ENCODE data around the gene RBSN.
"Not testable (repeated sequence)": the region's sequence is repeated elsewhere in the genome, so short reads cannot be mapped to it uniquely, and the experiment has no call there.

The RBSN gene

DNA sequence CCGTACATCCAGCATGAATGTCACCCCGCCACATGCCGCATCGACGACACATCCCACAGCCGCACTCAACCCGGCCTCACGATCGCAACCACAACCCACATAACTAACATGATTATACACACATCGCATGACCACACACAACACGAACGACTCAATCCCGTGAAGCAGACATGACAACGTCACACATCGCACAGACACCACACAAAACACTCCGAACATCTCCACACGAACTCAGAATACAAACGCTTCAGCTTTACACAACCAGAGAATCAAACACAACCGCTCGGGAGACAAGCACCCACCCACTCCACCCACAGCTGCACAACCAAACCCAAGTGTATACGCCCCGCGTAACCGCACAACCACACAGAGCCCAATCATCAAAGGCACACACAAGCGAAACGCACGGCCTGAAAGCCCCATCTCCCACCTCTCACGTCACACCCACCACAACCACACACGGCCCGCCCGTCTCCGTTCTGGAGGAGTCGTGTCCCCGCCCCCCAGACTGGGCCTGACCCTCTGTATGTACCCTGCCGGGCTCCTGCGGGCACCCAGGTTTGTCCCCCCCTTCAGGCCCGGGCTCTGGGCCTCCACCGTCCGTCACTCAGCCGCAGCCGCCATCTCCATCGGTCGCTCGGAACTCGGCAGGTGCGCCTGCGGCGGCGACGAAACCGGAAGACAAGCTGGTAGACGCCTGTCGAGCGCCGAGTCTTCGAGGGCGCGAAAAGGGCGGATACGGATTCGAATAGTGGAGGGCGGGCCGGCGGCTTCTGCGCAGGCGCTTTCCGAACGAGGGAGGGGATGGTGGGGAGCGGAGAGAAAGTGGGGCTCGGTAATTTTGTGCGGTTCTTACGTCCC is at the start of gene RBSN:
Gene RBSN, minus strand, starts transcription at position 646 of the 861 bp plus-strand sequence. CDS start 3,028 bp downstream, outside the sequence.
- peak; percentile 94 for DNase-seq (ENCODE audit: low read depth)

DNA sequence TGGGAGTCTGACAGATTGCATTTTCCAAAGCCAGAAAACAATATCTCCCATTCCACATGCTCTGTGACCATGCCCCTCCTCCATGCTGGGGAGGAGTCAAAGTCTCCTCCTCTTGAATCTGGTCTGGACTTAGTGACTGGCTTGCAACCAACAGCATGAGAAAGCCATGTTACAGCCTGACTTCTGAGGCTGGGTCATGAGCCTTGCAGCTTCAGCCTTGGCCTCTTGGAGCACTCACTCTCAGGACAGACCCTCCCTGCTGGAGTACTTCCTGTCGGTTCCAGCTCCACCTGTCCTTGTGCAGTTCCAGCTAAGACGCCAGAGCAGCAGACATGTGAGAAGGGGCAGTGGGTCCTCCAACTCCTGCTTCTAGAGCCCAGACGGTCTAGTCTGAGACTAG is 49.7 kb upstream of the RBSN start:
- peak; percentile 22 for DNase-seq (ENCODE audit: low read depth)

DNA sequence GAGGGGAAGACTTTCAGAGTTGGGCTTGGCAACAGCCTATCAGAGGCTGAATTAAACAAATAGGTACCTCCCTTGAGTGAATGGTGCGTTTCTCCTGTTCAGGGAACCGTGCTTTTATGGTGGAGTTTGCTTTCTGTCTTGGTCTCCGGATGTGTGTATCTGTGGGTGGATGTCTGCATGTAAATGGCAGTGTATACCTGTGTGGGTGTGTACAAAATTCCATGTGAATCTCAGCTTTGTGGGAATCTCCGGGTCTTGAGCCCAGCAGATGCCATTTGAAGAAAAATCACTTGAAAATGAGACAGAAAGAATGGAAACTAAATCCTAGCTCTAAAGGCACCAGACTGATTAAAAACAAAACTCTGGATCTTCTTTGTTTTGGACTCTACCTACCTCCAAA is 37.9 kb upstream of the RBSN start:
- not testable (repeated sequence) for DNase-seq (ENCODE audit: low read depth)

DNA sequence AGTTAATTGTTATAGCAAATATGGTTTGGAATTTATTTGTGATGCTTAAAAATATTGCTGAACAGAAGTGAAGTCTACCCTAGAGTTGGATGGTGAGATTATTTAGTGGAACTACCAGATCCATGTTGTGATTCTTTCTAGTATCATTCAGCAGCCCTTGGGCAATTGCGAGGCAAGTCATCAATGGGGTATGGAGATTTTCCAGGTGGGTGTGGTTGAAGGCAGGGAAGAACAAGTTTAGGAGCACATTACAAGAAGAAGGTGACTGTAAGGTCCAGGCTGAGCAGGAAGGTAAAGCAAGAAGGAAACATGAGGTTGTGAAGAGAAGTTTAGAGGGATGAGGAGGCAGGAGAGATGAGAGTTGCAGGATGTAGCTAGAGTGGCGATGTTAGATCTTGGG is 36.0 kb upstream of the RBSN start:
- DNase-seq (ENCODE audit: low read depth), result not testable (repeated sequence)

DNA sequence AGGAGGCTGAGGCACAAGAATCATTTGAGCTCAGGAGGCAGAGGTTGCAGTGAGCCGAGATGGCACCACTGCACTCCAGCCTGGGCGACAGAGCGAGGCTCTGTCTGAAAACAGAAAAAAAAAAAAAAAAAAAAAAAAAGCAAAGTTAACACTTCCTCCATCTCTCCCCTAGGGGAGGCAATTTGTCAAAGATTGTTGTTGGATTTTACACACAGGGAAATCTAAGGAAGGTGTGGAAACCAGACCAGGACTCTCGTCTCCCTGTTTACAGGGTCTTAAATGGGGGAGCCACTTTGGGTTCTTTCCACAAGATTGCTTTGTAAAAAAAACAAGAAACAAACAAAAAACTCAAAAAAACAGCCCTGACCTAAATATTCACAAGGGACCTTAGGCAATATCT is 29.5 kb upstream of the RBSN start:
- not testable (repeated sequence) for DNase-seq (ENCODE audit: low read depth)

- DNase-seq (ENCODE audit: low read depth), result not testable (repeated sequence)
These were observed 28.0 kb upstream of the RBSN start for GRCh38 chr3:15126975-15127374.

DNA sequence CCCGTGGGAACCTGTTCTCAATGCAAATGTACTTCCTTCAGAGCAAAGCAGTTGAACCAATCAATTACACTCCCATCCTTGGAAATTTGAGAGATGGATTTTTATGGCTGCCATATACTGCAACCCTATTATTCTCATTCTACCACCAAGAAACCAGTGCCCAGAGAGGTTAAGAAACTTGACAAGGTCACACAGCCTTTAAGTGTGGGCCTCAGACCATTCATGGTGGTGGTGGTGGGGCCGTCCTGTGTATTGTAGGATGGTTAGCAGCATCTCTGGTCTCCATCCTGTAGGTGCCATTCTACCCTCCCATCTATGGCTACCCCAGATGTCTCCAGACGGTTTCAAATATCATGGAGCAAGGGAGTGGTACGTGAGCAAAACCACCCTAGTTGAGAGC is 23.4 kb upstream of the RBSN start:
- DNase-seq (ENCODE audit: low read depth), result no peak

DNA sequence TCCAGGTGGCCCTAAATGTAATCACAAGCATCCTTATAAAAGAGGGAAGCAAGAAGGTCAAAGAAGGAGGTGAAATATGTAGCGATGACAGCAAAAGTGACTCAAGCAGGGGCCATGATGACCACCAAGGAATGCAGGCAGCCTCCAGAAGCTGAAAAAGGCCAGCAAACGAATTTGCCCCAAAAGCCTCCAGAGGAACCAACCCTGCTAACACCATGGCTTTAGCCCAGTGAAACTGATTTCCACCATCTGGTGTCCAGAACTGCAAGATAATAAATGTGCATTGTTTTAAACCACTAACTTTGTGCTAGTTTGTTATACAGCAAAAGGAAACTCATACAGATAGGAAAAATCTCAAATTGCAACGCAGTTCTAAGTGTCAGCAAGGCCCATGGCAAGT is 23.0 kb upstream of the RBSN start:
- DNase-seq (ENCODE audit: low read depth), result no peak

- no peak for DNase-seq (ENCODE audit: low read depth)
These were observed 22.0 kb upstream of the RBSN start for GRCh38 chr3:15120986-15121385.

- no peak for DNase-seq (ENCODE audit: low read depth)
These were observed 18.1 kb upstream of the RBSN start for GRCh38 chr3:15117011-15117410.

DNA sequence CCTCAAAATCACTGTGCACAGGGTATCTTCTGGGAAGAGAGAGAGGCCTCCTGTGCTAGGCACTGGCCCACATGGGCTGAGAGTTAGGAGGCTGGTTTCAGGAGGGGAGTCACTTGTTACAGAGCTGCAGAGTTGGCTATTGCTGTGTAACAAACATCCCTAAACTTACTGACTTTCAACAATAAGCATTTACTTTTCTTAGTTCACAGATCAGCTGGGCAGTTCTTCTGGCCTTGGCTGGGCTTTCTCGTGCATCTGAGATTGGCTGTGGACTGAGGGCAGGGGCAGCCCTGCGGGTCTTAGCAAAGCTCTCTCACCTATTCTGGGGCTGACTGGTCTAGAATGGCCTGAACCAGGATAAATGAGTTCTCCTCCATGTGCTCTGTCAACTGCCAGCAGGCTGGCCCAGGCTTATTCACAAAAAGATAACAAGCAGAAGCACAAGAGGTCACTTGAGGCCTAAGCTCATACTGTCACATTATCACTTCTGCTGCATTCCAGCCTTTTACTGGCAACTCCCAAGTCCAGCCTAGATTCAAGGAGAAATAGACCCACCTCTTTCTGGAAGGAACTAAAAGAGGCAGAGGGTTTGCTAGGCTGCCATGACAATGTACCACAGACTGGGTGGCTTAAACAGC is 17.2 kb upstream of the RBSN start:
- DNase-seq (ENCODE audit: low read depth), result no peak

DNA sequence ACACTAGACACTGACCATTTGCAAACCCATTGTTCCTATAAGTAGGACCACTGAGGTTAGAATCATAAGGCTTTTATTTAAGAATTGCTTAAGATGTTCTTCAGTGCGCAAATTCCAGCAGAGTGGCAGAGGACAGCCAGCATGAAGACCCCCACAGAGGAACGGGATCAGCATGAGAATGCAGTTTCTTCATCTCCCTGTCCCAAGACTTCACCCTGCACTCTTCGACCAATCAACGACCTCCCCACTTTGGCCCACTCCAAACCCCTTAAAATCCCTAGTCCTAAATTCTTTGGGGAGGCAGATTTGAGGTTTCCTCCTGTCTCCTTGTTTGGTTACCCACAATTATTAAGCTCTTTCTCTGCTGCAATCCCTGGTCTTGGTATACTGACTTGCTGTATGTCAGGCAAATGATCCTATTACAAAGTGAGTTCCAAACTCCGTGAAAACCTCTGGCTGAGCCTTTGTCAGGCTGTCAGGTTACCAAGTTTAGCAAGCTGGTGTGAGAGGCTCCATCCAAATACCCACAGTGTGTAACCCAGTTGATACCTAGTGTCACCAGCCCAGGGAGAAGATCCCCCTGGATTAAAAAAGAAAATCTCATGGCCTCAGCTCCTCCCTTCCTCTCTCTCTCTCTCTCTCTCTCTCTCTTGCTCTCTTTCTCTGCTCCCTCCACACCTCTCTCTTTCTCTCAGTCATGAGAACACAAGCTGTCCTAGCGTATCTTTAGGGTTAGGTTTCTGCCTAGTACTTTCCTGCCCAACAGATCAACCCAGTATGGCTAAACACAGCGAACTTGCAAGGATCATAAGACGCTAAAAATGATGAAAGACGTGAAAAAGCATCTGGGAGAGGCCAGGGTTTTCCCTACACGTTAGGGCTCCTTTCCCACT is 15.8 kb upstream of the RBSN start:
- DNase-seq (ENCODE audit: low read depth), result no peak

GRCh38 chr3:15113884-15114283 is 14.9 kb upstream of the RBSN start:
- no peak for DNase-seq (ENCODE audit: low read depth)

DNA sequence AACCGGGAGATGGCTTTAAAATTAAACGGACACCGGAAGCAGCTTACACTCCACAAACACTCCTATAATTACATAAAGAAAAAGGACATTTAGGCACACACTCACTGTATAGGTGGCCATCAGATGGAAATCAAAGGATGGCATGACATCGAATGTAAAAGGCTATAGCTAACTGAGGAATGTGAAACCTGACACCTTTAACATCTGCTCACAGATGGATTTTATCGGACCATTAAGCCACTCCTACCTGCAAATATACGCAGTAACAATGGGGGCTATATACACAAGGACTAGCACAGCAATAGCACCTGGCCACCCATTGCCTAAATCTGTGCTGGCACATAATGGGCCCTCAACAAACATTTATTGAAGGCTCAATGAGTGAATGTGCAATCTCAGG is 14.5 kb upstream of the RBSN start:
- no peak for DNase-seq (ENCODE audit: low read depth)

- no peak for DNase-seq (ENCODE audit: low read depth)
These were observed 13.1 kb upstream of the RBSN start for GRCh38 chr3:15112011-15112410.

DNA sequence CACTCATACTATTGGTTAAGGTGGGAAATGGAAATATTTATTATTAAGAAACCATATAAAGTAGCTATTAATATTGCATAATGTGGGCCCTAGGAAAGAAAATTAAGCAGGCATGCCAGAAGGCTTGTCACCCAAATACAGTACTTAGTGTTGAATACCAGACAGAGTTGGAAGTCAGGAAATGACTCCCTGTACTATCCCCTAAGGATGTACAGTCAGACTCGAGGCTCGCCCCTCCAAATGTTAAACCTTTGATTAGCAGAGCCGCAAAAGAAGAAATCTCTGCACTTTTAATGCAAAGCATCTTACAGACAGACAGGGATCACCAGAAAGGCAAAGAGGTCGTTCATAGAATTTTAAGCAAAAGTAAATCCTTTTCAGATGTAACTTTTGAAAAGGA is 11.3 kb upstream of the RBSN start:
- DNase-seq (ENCODE audit: low read depth), result peak; percentile 33

DNA sequence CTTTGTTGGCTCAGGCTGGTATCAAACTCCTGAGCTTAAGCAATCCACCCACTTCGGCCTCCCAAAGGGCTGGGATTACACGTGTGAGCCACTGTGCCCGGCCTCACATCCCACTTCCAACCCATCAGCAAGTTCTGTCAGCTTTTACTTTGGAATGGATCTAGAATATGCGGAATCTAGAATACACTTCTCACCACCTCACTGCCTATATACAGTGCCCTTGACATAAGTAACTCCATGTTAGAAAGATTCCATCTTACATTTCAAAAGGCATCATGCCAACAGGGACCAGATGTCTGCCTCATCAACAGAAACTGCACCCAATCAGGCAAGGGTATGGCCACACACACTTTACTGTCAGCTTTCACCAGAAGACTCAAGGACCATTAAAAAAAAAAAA is 9.9 kb upstream of the RBSN start:
- no peak for DNase-seq (ENCODE audit: low read depth)

DNA sequence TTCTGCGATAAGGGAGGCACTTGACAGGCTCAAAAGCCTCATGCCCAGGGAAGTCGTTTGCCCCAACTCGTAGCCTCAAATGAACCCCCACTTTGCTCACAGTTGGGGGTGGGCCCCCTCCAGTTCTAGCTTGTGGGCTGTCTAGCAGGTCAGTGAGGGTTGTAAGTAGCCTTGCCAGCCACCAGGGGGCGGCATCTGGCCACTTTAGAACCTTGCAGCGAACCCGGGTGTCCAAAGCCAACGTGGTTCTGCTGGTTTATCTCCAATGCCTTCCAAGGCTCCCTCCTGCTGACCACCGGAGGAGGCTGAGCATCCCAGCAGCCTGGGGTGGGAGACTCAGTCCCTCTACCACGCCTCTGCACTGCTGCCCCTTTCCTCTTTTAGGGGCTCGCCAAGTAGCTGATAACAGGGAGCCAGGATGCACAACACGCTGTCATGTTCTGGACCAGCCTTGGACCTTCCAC is 9.2 kb upstream of the RBSN start:
- peak; percentile 74 for DNase-seq (ENCODE audit: low read depth)

DNA sequence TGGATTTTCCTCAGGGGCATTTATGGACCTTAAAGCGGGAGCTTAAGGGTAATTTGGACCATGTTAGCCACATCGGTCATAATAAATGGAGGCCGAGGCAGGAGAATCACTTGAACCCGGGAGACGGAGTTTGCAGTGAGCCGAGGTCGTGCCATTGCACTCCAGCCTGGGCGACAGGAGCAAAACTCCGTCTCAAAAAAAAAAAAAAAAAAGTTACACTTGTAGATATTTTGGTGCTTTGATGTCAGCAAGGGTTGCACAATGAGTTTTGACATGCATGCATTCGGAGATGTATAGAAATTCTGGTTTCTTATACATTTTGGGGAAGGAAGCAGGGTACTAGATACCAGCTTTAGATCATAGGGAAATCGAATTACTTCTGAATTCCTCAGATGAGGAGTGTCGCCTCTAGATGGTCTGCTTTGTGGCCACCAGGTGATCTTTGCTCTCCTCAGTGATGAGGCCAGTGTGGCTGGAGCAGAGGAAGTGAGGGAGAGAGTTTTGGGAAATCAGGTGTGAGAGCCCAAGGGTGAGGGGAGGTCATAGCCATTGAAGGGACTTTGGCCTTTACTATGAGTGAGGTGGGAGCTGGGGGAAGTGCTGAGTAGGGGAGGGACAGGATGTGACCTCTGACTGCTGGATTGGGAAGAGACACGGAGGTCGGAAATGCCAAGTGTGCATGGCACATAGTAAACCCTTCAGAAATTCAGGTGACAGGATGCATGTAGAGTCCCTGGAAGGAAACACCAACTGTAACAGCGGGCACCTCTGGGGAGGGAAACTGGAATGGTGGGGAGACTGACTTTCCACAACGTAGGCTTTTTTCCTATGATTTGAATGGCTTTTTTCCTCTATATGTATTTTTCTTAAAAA is 8.4 kb upstream of the RBSN start:
- DNase-seq (ENCODE audit: low read depth), result no peak

DNA sequence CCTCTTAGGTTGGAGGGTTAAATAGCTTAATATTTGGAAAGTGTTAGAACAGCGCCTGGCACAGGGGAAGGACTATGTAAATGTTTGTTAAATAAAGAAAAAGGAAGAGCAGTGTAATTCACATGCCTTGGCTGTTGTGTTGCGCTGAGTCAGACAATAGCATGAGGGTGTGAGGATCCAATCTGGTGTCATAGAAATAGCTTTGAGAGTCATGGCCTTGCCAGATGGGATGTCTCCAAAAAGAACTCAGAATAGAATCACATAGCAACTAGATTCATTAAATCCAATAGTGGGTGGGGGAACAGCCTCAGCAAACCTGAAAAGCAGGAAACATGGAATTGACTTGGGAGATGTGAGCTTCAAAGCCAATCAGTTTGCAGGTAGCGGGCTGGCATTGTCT is 3.9 kb upstream of the RBSN start:
- DNase-seq (ENCODE audit: low read depth), result peak; percentile 19

DNA sequence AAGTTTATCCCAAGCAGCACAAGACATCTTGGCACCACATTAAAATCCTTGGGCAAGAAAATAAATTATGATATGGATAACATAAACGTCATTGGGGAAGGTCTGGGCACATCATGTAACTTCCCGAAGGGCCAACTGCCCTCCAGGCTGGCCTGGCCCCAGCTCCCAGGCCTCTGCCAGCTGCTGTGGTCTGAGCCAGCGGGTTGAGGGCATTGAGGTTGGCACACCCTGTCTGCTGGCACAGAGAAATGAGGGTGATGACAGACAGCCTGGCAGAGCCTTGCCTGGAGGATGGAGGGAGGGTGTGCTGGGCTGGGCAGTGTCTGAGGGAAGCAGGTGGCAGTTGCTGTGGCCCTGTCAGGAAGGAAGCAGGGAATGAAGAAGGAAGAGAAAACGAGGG is 3.3 kb upstream of the RBSN start:
- no peak for DNase-seq (ENCODE audit: low read depth)

Data from EH (cell line).